Loucy (cell line): ENCODE data around the gene RPL21.

Experiments used
- EZH2phosphoT487 ChIP-seq: fragments of 200-600 bp; IDR thresholded peaks from 2 replicates; pipeline ENCODE4 v1.6.1; 2018; ENCODE audit warnings: antibody characterized with exemption, mild to moderate bottlenecking, moderate library complexity, borderline replicate concordance
- TF ChIP-seq, protein P1 (sequence below): fragments of 200-600 bp; sonication (generic); conservative IDR thresholded peaks from 2 replicates; pipeline ENCODE4 v1.5.1; 2014; ENCODE audit warnings: mild to moderate bottlenecking, antibody characterized with exemption, low read length

DNA sequence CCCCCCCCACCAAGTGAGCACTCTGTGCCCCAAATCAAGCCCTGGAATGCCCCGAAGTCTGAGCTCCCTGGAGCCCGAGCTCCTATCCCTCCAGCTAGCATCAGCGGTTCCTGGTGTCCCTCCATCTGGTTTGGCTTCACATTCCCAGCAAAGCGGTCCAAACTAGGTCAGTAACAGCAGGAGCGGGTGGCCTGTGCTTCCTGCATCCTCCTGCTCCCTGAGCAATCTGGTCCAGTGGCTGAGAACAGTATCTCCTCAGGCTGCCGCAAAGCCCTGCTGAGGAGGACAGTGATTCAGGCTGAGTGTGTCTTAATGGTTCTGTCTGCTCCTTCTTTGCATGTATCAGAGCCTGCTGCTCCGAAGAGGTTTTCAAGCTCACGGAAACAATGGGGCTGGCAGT, 45.1 kb downstream of the RPL21 start:
- TF ChIP-seq, protein P1, sequence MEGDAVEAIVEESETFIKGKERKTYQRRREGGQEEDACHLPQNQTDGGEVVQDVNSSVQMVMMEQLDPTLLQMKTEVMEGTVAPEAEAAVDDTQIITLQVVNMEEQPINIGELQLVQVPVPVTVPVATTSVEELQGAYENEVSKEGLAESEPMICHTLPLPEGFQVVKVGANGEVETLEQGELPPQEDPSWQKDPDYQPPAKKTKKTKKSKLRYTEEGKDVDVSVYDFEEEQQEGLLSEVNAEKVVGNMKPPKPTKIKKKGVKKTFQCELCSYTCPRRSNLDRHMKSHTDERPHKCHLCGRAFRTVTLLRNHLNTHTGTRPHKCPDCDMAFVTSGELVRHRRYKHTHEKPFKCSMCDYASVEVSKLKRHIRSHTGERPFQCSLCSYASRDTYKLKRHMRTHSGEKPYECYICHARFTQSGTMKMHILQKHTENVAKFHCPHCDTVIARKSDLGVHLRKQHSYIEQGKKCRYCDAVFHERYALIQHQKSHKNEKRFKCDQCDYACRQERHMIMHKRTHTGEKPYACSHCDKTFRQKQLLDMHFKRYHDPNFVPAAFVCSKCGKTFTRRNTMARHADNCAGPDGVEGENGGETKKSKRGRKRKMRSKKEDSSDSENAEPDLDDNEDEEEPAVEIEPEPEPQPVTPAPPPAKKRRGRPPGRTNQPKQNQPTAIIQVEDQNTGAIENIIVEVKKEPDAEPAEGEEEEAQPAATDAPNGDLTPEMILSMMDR = no peak
- TF ChIP-seq EZH2phosphoT487 = no peak
